HepG2 (cell line): Measurements from ENCODE around the gene MSRB3. TPM values are rescaled to one million over a fixed set of nuclear protein-coding genes. Genes with fewer than 3 reads are reported as not detected.

Source experiments
- HOXA3 ChIP-seq: sonication (generic); formaldehyde crosslinking; IDR thresholded peaks from 2 replicates; pipeline ENCODE4 v1.5.0; 2020; ENCODE audit warnings: missing genetic modification reagents
- HOXD1 ChIP-seq: sonication (generic); formaldehyde crosslinking; IDR thresholded peaks from 2 replicates; pipeline ENCODE4 v1.5.0; 2020; ENCODE audit warnings: missing genetic modification reagents
- LCORL ChIP-seq, 2 experiments: fragments of 450-650 bp in 1 of 2; sonication (generic) in 1 of 2; formaldehyde crosslinking in 1 of 2; IDR thresholded peaks; 2 replicates each; pipeline versions ENCODE4 v1.5.0 to v1.6.1; 2017 to 2020; ENCODE audit warnings: antibody characterized with exemption in 1 of 2, missing genetic modification reagents in 1 of 2
- NFKB2 ChIP-seq: sonication (generic); formaldehyde crosslinking; IDR thresholded peaks from 2 replicates; pipeline ENCODE4 v1.4.0; 2020; ENCODE audit warnings: missing genetic modification reagents, borderline replicate concordance
- PAWR ChIP-seq: sonication (generic); formaldehyde crosslinking; IDR thresholded peaks from 2 replicates; pipeline ENCODE4 v1.4.0; 2020; ENCODE audit warnings: missing genetic modification reagents, mild to moderate bottlenecking, borderline replicate concordance
- TOPORS ChIP-seq: sonication (generic); formaldehyde crosslinking; IDR thresholded peaks from 2 replicates; pipeline ENCODE4 v1.8.0; 2023; ENCODE audit warnings: mild to moderate bottlenecking, missing genetic modification reagents
- YY1 ChIP-seq: IDR thresholded peaks from 2 replicates; pipeline ENCODE4 v1.6.1; 2011; ENCODE audit warnings: low read length, low read depth, moderate library complexity, mild to moderate bottlenecking; ENCODE audit not compliant: insufficient read depth, insufficient replicate concordance
- ZNF331 ChIP-seq: sonication (generic); formaldehyde crosslinking; IDR thresholded peaks from 2 replicates; pipeline ENCODE4 v1.4.0; 2020; ENCODE audit warnings: missing genetic modification reagents
- ZNF543 ChIP-seq: sonication (generic); formaldehyde crosslinking; IDR thresholded peaks from 2 replicates; pipeline ENCODE4 v1.4.0; 2020; ENCODE audit warnings: mild to moderate bottlenecking, missing genetic modification reagents
- ZNF772 ChIP-seq: sonication (generic); formaldehyde crosslinking; IDR thresholded peaks from 2 replicates; pipeline ENCODE4 v1.5.0; 2020; ENCODE audit warnings: mild to moderate bottlenecking, missing genetic modification reagents
- ZNF777 ChIP-seq: sonication (generic); formaldehyde crosslinking; IDR thresholded peaks from 2 replicates; pipeline ENCODE4 v1.4.0; 2020; ENCODE audit warnings: missing genetic modification reagents
- ZNF878 ChIP-seq: sonication (generic); formaldehyde crosslinking; IDR thresholded peaks from 2 replicates; pipeline ENCODE4 v1.8.1; 2023; ENCODE audit warnings: mild to moderate bottlenecking, missing genetic modification reagents, moderate library complexity
- polyA plus RNA-seq, 8 experiments: library from polyadenylated mRNA; depleted of rRNA in 3 of 8; stranded (reverse) in 7 of 8; unstranded in 1 of 8; fragments of >200 nt; fragmentation: Illumina TruSeq in 4 of 8; extraction: Trizol in 4 of 8; gene quantifications; 2 replicates each; pipeline versions ENCODE4 v1.2.1 to v1.2.3, GENCODE V29; 2011 to 2016; ENCODE audit warnings: low read depth in 4 of 8, missing spikeins in 1 of 8, mixed read lengths in 1 of 8; ENCODE audit not compliant: insufficient read depth in 1 of 8
- total RNA-seq, 5 experiments: library from RNA; depleted of rRNA; stranded (reverse); fragments of >200 nt; fragmentation: Illumina TruSeq; extraction: Trizol; gene quantifications; 2 replicates each; pipeline ENCODE4 v1.2.3, GENCODE V29; 2016; ENCODE audit warnings: low read depth in 1 of 5
- TF ChIP-seq, protein P1 (sequence below): sonication (generic); formaldehyde crosslinking; IDR thresholded peaks from 2 replicates; pipeline ENCODE4 v1.4.0; 2020; ENCODE audit warnings: missing genetic modification reagents
- TF ChIP-seq, protein P2 (sequence below): sonication (generic); formaldehyde crosslinking; conservative IDR thresholded peaks from 2 replicates; pipeline ENCODE4 v1.4.0; 2020; ENCODE audit warnings: mild to moderate bottlenecking, missing genetic modification reagents, moderate library complexity
- TF ChIP-seq, protein P3 (sequence below): sonication (generic); formaldehyde crosslinking; IDR thresholded peaks from 2 replicates; pipeline ENCODE4 v1.4.0; 2020; ENCODE audit warnings: missing genetic modification reagents
- TF ChIP-seq, protein P4 (sequence below): IDR thresholded peaks from 2 replicates; pipeline ENCODE4 v1.6.1; 2016; ENCODE audit warnings: mild to moderate bottlenecking
- TF ChIP-seq, protein P5 (sequence below): IDR thresholded peaks from 2 replicates; pipeline ENCODE4 v1.6.1; 2018; ENCODE audit warnings: missing genetic modification reagents, mild to moderate bottlenecking, missing compliant biosample characterization

MSRB3 gene
- total and polyA plus RNA-seq, 2 of the 13 experiments (the other 11 are each of a cell fraction or from before 2014, with no cell fraction given) = 1.5 to 1.9 TPM

DNA sequence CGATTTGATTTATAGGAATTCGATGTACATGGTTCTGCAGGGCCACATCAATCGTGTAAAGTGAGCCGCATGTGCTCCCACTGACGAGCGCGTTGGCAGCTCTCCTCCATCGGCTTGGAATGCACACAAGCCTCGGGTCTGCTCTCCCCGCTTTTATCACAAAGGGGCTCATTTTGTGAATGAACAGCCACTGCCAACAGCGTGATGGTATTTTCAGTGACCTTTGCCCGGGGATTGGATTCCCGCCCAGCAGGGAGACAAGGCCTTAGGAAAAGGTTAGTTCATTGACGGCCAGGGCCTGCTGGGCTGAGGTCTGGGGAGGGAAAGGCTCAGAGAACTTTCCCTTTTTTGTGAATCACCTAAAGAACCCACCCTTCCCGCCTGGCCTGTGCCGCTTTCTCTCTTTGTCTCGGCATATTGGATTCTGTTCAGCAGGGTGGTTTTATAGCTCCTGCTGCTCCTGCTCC lies 232.1 kb downstream of the MSRB3 start (continued):
- TF ChIP-seq, protein P1, sequence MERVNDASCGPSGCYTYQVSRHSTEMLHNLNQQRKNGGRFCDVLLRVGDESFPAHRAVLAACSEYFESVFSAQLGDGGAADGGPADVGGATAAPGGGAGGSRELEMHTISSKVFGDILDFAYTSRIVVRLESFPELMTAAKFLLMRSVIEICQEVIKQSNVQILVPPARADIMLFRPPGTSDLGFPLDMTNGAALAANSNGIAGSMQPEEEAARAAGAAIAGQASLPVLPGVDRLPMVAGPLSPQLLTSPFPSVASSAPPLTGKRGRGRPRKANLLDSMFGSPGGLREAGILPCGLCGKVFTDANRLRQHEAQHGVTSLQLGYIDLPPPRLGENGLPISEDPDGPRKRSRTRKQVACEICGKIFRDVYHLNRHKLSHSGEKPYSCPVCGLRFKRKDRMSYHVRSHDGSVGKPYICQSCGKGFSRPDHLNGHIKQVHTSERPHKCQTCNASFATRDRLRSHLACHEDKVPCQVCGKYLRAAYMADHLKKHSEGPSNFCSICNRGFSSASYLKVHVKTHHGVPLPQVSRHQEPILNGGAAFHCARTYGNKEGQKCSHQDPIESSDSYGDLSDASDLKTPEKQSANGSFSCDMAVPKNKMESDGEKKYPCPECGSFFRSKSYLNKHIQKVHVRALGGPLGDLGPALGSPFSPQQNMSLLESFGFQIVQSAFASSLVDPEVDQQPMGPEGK (CRISPR knock-in tag) = peak; percentile 34; the same call in 1 of the 2 replicates
- TF ChIP-seq, protein P2, sequence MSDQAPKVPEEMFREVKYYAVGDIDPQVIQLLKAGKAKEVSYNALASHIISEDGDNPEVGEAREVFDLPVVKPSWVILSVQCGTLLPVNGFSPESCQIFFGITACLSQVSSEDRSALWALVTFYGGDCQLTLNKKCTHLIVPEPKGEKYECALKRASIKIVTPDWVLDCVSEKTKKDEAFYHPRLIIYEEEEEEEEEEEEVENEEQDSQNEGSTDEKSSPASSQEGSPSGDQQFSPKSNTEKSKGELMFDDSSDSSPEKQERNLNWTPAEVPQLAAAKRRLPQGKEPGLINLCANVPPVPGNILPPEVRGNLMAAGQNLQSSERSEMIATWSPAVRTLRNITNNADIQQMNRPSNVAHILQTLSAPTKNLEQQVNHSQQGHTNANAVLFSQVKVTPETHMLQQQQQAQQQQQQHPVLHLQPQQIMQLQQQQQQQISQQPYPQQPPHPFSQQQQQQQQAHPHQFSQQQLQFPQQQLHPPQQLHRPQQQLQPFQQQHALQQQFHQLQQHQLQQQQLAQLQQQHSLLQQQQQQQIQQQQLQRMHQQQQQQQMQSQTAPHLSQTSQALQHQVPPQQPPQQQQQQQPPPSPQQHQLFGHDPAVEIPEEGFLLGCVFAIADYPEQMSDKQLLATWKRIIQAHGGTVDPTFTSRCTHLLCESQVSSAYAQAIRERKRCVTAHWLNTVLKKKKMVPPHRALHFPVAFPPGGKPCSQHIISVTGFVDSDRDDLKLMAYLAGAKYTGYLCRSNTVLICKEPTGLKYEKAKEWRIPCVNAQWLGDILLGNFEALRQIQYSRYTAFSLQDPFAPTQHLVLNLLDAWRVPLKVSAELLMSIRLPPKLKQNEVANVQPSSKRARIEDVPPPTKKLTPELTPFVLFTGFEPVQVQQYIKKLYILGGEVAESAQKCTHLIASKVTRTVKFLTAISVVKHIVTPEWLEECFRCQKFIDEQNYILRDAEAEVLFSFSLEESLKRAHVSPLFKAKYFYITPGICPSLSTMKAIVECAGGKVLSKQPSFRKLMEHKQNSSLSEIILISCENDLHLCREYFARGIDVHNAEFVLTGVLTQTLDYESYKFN (CRISPR knock-in tag) = peak; percentile 69
- TF ChIP-seq ZNF772 (CRISPR knock-in tag) (peak; percentile 44; the same call in 1 of the 2 replicates), YY1 (peak; percentile 26), ZNF331 (peak; percentile 73), ZNF543 (CRISPR knock-in tag) (peak; percentile 41; the same call in 1 of the 2 replicates), HOXA3 (CRISPR knock-in tag) (peak; percentile 71), ZNF878 (0 out of 2 replicates have a peak, but pooled peaks have one; percentile 21), PAWR (CRISPR knock-in tag) (no peak), HOXD1 (CRISPR knock-in tag) (0 out of 2 replicates have a peak, but pooled peaks have one; percentile 40), TOPORS (CRISPR knock-in tag) (no peak), NFKB2 (CRISPR knock-in tag) (peak; percentile 72; the same call in 1 of the 2 replicates), LCORL (IDR thresholded peaks at IDR 0.05) (no peak), LCORL (CRISPR knock-in tag; IDR thresholded peaks at IDR 0.05) (peak; percentile 55; the same call in 1 of the 2 replicates), ZNF777 (peak; percentile 62)
- TF ChIP-seq, protein P3, sequence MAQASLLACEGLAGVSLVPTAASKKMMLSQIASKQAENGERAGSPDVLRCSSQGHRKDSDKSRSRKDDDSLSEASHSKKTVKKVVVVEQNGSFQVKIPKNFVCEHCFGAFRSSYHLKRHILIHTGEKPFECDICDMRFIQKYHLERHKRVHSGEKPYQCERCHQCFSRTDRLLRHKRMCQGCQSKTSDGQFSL (CRISPR knock-in tag) = peak; percentile 55; the same call in 1 of the 2 replicates
- TF ChIP-seq, protein P4, sequence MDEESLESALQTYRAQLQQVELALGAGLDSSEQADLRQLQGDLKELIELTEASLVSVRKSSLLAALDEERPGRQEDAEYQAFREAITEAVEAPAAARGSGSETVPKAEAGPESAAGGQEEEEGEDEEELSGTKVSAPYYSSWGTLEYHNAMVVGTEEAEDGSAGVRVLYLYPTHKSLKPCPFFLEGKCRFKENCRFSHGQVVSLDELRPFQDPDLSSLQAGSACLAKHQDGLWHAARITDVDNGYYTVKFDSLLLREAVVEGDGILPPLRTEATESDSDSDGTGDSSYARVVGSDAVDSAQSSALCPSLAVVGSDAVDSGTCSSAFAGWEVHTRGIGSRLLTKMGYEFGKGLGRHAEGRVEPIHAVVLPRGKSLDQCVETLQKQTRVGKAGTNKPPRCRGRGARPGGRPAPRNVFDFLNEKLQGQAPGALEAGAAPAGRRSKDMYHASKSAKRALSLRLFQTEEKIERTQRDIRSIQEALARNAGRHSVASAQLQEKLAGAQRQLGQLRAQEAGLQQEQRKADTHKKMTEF (CRISPR knock-in tag) = 0 out of 2 replicates have a peak, but pooled peaks have one; percentile 25
- TF ChIP-seq, protein P5, sequence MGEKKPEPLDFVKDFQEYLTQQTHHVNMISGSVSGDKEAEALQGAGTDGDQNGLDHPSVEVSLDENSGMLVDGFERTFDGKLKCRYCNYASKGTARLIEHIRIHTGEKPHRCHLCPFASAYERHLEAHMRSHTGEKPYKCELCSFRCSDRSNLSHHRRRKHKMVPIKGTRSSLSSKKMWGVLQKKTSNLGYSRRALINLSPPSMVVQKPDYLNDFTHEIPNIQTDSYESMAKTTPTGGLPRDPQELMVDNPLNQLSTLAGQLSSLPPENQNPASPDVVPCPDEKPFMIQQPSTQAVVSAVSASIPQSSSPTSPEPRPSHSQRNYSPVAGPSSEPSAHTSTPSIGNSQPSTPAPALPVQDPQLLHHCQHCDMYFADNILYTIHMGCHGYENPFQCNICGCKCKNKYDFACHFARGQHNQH (CRISPR knock-in tag) = no peak
